Left lung (tissue), 10 donors: ENCODE measurements around the gene STX5. TPM values are rescaled to one million over a fixed set of nuclear protein-coding genes. Genes with fewer than 3 reads are reported as not detected.
"Not testable (repeated sequence)": the region's sequence is repeated elsewhere in the genome, so short reads cannot be mapped to it uniquely, and the experiment has no call there.

Source experiments
- ATAC-seq: fragments of 200-7000 bp; cut with Tn5 transposase; one replicate; pipeline ENCODE4 v1.9.1; 2020; ENCODE audit warnings: moderate library complexity
- DNase-seq, 4 donors: peaks; one replicate each; pipeline ENCODE4 v3.0.0-alpha.2; 2013 to 2020
- H3K27ac ChIP-seq, 2 donors: fragments of 200-600 bp; sonication (generic) in 1 of 2; one replicate each; pipeline versions ENCODE4 v1.5.0 to v1.8.0; 2020 to 2021
- H3K27me3 ChIP-seq, 2 donors: fragments of 200-600 bp; sonication (generic) in 1 of 2; one replicate each; pipeline versions ENCODE4 v1.5.0 to v1.8.0; 2020 to 2021
- H3K36me3 ChIP-seq, 2 donors: fragments of 200-600 bp; sonication (generic) in 1 of 2; one replicate each; pipeline versions ENCODE4 v1.5.0 to v1.8.0; 2020 to 2021
- H3K4me1 ChIP-seq, 2 donors: fragments of 200-600 bp; one replicate each; pipeline ENCODE4 v1.8.0; 2021
- H3K4me3 ChIP-seq, 2 donors: fragments of 200-600 bp; sonication (generic) in 1 of 2; one replicate each; pipeline versions ENCODE4 v1.5.0 to v1.8.0; 2020 to 2021; ENCODE audit warnings: mild to moderate bottlenecking in 1 of 2
- H3K9me3 ChIP-seq, 2 donors: fragments of 200-600 bp; sonication (generic) in 1 of 2; one replicate each; pipeline versions ENCODE4 v1.5.0 to v1.8.0; 2020 to 2021
- CTCF ChIP-seq, 2 donors: fragments of 200-600 bp; sonication (generic) in 1 of 2; IDR thresholded peaks; one replicate each; pipeline versions ENCODE4 v1.5.0 to v1.8.0; 2021; ENCODE audit warnings: antibody characterized with exemption in 2 of 2
- intact Hi-C, 2 donors: fragments of 100-400 bp; cut with DNase I; formaldehyde crosslinking; loops; one replicate each; pipeline versions ENCODE4 v1.11.2 to v1.14.2; 2022
- polyA plus RNA-seq, 6 donors: library from polyadenylated mRNA; unstranded; fragments of 120-200 nt; gene quantifications; one replicate each; pipeline ENCODE4 v1.2.1, GENCODE V29; 2013; ENCODE audit not compliant: insufficient read length in 6 of 6
- total RNA-seq, 2 donors: library from RNA; stranded (reverse); fragmentation: NEBNext Ultra II Directional; extraction: Animal tissue kit (Norgen Biotek cat#: 25700); gene quantifications; one replicate each; pipeline ENCODE4 v1.2.1, GENCODE V29; 2021
- donor health status: DM: no; HTN: yes; CAD: no.
- donor health status: DM: no; HTN: no; CAD: no.

The STX5 gene
- total and polyA plus RNA-seq, 8 donors: 38.9 to 55.7 (median 50.4) TPM

- Histone ChIP-seq H3K36me3 (peaks cover 0 to 54% of the 10 kb centered on the region in 2 donors), H3K9me3 (no peaks in the 10 kb centered on the region), H3K4me3 (peak within 1 kb of the TSS; percentile 83 to 91), H3K4me1 (peaks cover 8 to 65% of the 10 kb centered on the region in 2 donors), H3K27ac (peak within 1 kb of the TSS; percentile 90 to 92), H3K27me3 (no peaks in the 10 kb centered on the region)
- intact Hi-C loops: no loop called here
- TF ChIP-seq CTCF (IDR thresholded peaks at IDR 0.05): no peak
- DNase-seq: peak in 1 of 4 donors; percentile 43
- peak; percentile 11 for ATAC-seq
These were observed 734 bp upstream of the STX5 start, which contains the start of gene TEX54 for GRCh38 chr11:62832336-62833234. TSS of gene TEX54 (minus strand) at chr11:62832841.

- H3K27ac ChIP-seq: peak overlapping the region; percentile 90 to 92
- no peak for TF ChIP-seq CTCF (IDR thresholded peaks at IDR 0.05)
- H3K27me3 ChIP-seq: no peaks in the 10 kb centered on the region
- H3K4me3 ChIP-seq: peak overlapping the region; percentile 83 to 91
- H3K36me3 ChIP-seq: peaks cover 0 to 67% of the 10 kb centered on the region in 2 donors
- H3K4me1 ChIP-seq: peaks cover 8 to 52% of the 10 kb centered on the region in 2 donors
- DNase-seq (peak in 1 of 4 donors; percentile 76), ATAC-seq (no peak)
- intact Hi-C loops: no loop called here
- H3K9me3 ChIP-seq: no peaks in the 10 kb centered on the region
These were observed 839 bp downstream of the STX5 start for GRCh38 chr11:62830904-62831519.

GRCh38 chr11:62828130-62828529 lies 3.7 kb downstream of the STX5 start:
- DNase-seq, H3K4me3 ChIP-seq, H3K27me3 ChIP-seq, H3K27ac ChIP-seq, ATAC-seq, intact Hi-C loops, H3K9me3 ChIP-seq: not testable (repeated sequence)
- Histone ChIP-seq H3K36me3 (peaks cover 0 to 69% of the 10 kb centered on the region in 2 donors), H3K4me1 (peaks cover 8 to 34% of the 10 kb centered on the region in 2 donors)

- Histone ChIP-seq H3K4me1 (peaks cover 0 to under 1% of the 10 kb centered on the region in 2 donors), H3K27ac (no peak overlapping the region), H3K9me3 (no peaks in the 10 kb centered on the region), H3K4me3 (no peak overlapping the region), H3K36me3 (peaks cover 4 to 99% of the 10 kb centered on the region in 2 donors), H3K27me3 (no peaks in the 10 kb centered on the region)
- intact Hi-C loops: no loop called here
- DNase-seq (no peak), ATAC-seq (no peak)
- no peak for TF ChIP-seq CTCF (IDR thresholded peaks at IDR 0.05)
These were observed 8.2 kb downstream of the STX5 start for GRCh38 chr11:62823677-62824076.

- Histone ChIP-seq H3K36me3 (peaks cover 4 to 67% of the 10 kb centered on the region in 2 donors), H3K9me3 (no peaks in the 10 kb centered on the region), H3K4me3 (no peak overlapping the region), H3K27me3 (no peaks in the 10 kb centered on the region), H3K4me1 (peaks cover 0 to 18% of the 10 kb centered on the region in 2 donors), H3K27ac (peak overlapping the region in 1 of 2 donors; percentile 84)
- DNase-seq (no peak), ATAC-seq (no peak)
- intact Hi-C loops: no loop called here
- TF ChIP-seq CTCF (IDR thresholded peaks at IDR 0.05): no peak
These were observed 14.7 kb downstream of the STX5 start for GRCh38 chr11:62817129-62817528.
